ENCODE measurements around the gene RMI2.

- TF ChIP-seq ZFP30 (CRISPR knock-in tag; IDR thresholded peaks at IDR 0.05) = no peak
- TF ChIP-seq SNAI2 (CRISPR knock-in tag; IDR thresholded peaks at IDR 0.05) = no peak
- no peak for TF ChIP-seq CSRNP3 (CRISPR knock-in tag; IDR thresholded peaks at IDR 0.05)
- TF ChIP-seq RARB (CRISPR knock-in tag; IDR thresholded peaks at IDR 0.05) = no peak
- no peak for TF ChIP-seq TOX (CRISPR knock-in tag; IDR thresholded peaks at IDR 0.05; ENCODE audit: borderline replicate concordance)
- no peak for TF ChIP-seq CREB5 (CRISPR knock-in tag; IDR thresholded peaks at IDR 0.05; ENCODE audit: low read depth)
- TF ChIP-seq ZFP3 (CRISPR knock-in tag; IDR thresholded peaks at IDR 0.05) = no peak
- no peak for TF ChIP-seq PATZ1 (CRISPR knock-in tag; IDR thresholded peaks at IDR 0.05; ENCODE audit: borderline replicate concordance)
- TF ChIP-seq GLIS3 (CRISPR knock-in tag; IDR thresholded peaks at IDR 0.05) = no peak
- TF ChIP-seq PPARA (CRISPR knock-in tag; IDR thresholded peaks at IDR 0.05; ENCODE audit: borderline replicate concordance) = no peak
- no peak for TF ChIP-seq BACH2 (CRISPR knock-in tag; IDR thresholded peaks at IDR 0.05; ENCODE audit: borderline replicate concordance)
- no peak for TF ChIP-seq ESRRG (CRISPR knock-in tag; IDR thresholded peaks at IDR 0.05)
- TF ChIP-seq ZC3H10 (CRISPR knock-in tag; IDR thresholded peaks at IDR 0.05) = no peak
Observed at GRCh38 chr16:11326084-11326736, 19.0 kb upstream of the RMI2 start.

Data from SK-N-SH treated with all-trans-retinoic acid at 6 μM for 48 hours (cell line).